Sigmoid colon (tissue), 7 donors: ENCODE measurements around the gene KLHL7. TPM values are rescaled to one million over a fixed set of nuclear protein-coding genes. Genes with fewer than 3 reads are reported as not detected.

Experiments
- DNase-seq: peaks from one replicate; pipeline ENCODE4 v3.0.0-alpha.2; 2019
- H3K27ac ChIP-seq, 4 donors: fragments of 200-600 bp; sonication (generic); one replicate each; pipeline ENCODE4 v1.5.1; 2016 to 2019; ENCODE audit warnings: mild to moderate bottlenecking in 1 of 4
- H3K27me3 ChIP-seq, 3 donors: fragments of 200-600 bp; sonication (generic); one replicate each; pipeline ENCODE4 v1.5.1; 2019; ENCODE audit warnings: mild to moderate bottlenecking in 1 of 3
- H3K36me3 ChIP-seq, 4 donors: fragments of 200-600 bp; sonication (generic); one replicate each; pipeline ENCODE4 v1.5.1; 2016 to 2019
- H3K4me1 ChIP-seq, 4 donors: fragments of 200-600 bp; sonication (generic); one replicate each; pipeline ENCODE4 v1.5.1; 2017 to 2019
- H3K4me3 ChIP-seq, 4 donors: fragments of 200-600 bp; sonication (generic); one replicate each; pipeline ENCODE4 v1.5.1; 2017 to 2019; ENCODE audit warnings: mild to moderate bottlenecking in 2 of 4, moderate library complexity in 1 of 4
- H3K9me3 ChIP-seq, 4 donors: fragments of 200-600 bp in 3 of 4; sonication (generic) in 3 of 4; one replicate each; pipeline versions ENCODE4 v1.5.1 to v1.6.1; 2013 to 2019
- CTCF ChIP-seq, 4 experiments: fragments of 450-650 bp in 3 of 4; fragments of 200-600 bp in 1 of 4; IDR thresholded peaks; one replicate each; pipeline ENCODE4 v1.5.1; 2016 to 2019; ENCODE audit warnings: antibody characterized with exemption in 4 of 4, mild to moderate bottlenecking in 3 of 4, moderate library complexity in 2 of 4
- EP300 ChIP-seq, 4 donors: sonication (generic); formaldehyde crosslinking; IDR thresholded peaks; one replicate each; pipeline ENCODE4 v1.6.1; 2017; ENCODE audit warnings: antibody characterized with exemption in 4 of 4
- POLR2A ChIP-seq, 2 donors: fragments of 450-650 bp; IDR thresholded peaks; one replicate each; pipeline ENCODE4 v1.6.1; 2016; ENCODE audit warnings: antibody characterized with exemption in 2 of 2, mild to moderate bottlenecking in 2 of 2, moderate library complexity in 2 of 2
- POLR2AphosphoS5 ChIP-seq, 4 donors: sonication (generic); formaldehyde crosslinking; IDR thresholded peaks; one replicate each; pipeline ENCODE4 v1.6.1; 2017; ENCODE audit warnings: antibody characterized with exemption in 4 of 4
- WGBS, 2 donors: extraction: QIAGEN DNeasy Blood & Tissue Kit; methylation state at CpG; one replicate each; pipeline ENCODE4 v1.1.7; 2013; 5-methylcytosine and 5-hydroxymethylcytosine counted together
- intact Hi-C: fragments of 100-400 bp; cut with DNase I; formaldehyde crosslinking; loops from one replicate; pipeline ENCODE4 v1.15.1; 2023
- polyA plus RNA-seq, 3 donors: library from polyadenylated mRNA; stranded (reverse); fragments of 200-250 nt; gene quantifications; one replicate each; pipeline ENCODE4 v1.2.3, GENCODE V29; 2013
- total RNA-seq, 4 donors: library from RNA; depleted of rRNA; stranded (reverse); fragments of >200 nt; gene quantifications; one replicate each; pipeline ENCODE4 v1.1.0, GENCODE V29; 2016
- donor health status: healthy with polysubstance abuse.
- donor health status: Bipolar disorder and iron deficiency.
- donor health status: healthy.

Gene KLHL7
- total RNA-seq (10 to 100 TPM; 26.9 to 42.5 (median 28.4) TPM), polyA plus RNA-seq (10 to 100 TPM; 12.5 to 14.1 (median 13.2) TPM)

GRCh38 chr7:23105644-23106056 lies at the start of gene KLHL7:
Gene KLHL7 (plus strand): TSS chr7:23105785. CDS start chr7:23106027, 242 bp downstream.
- 0% methylated on average over 40 of the region's 40 CpGs for WGBS, 2 donors
- TF ChIP-seq CTCF (IDR thresholded peaks at IDR 0.05): no peak
- no peak for TF ChIP-seq EP300 (IDR thresholded peaks at IDR 0.05)
- TF ChIP-seq POLR2A (IDR thresholded peaks at IDR 0.05): peak; percentile 84 to 93
- peak; percentile 96 to 99 (median 98) for TF ChIP-seq POLR2AphosphoS5 (IDR thresholded peaks at IDR 0.05)
- Histone ChIP-seq H3K9me3 (no peaks in the 10 kb centered on the region), H3K36me3 (no peaks in the 10 kb centered on the region), H3K4me3 (peak within 1 kb of the TSS; percentile 64 to 97 (median 90)), H3K4me1 (peaks cover 0 to 37% (median 28%) of the 10 kb centered on the region in 4 donors), H3K27me3 (no peaks in the 10 kb centered on the region), H3K27ac (peak within 1 kb of the TSS; percentile 87 to 99 (median 96))
- intact Hi-C loops: loop anchor here (1.0 to 10.0 kb wide), 6 partner anchors 19 to 1681 kb away; partner anchors contain the start of genes MALSU1, SP4 and TOMM7
- peak; percentile 98 for DNase-seq

DNA sequence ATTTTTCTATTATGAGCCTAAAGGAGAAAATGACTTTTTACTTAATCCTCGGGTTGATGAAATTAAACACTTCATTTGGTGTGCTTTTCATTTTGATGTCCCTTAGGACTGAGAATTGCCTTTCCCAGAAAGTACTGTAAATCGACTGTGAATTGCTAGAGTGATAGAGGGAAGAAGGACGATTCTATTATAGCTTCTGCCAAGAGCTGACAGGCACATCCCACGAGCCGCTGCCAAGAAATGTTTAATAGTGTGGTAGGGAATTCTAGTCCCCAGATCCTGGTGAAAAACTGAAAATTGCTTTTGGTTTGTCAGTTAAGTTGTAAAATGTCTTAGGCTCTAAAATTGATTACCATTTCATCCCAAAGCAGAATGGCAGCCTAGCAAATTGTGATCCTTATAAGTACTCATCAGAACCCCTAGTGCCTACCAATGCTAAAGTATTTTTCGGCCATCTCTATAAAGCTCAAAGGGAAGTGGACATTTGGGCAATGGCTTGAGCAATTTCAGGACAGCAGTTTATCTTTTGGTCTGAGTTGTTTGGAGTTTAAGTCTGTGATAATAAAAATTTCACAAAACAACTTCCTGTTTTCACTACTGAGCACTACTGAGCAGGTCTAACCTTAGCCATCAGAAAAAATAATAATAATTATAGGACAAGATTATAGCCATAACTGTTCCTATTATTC lies 47.0 kb upstream of the KLHL7 start:
- no peaks in the 10 kb centered on the region for H3K9me3 ChIP-seq
- H3K27ac ChIP-seq: no peak overlapping the region
- 39 to 62% methylated on average over 6 of the region's 6 CpGs for WGBS, 2 donors
- H3K27me3 ChIP-seq: no peaks in the 10 kb centered on the region
- H3K4me1 ChIP-seq: peaks cover 0 to 4% (median 0%) of the 10 kb centered on the region in 4 donors
- TF ChIP-seq POLR2AphosphoS5 (IDR thresholded peaks at IDR 0.05) (no peak), POLR2A (IDR thresholded peaks at IDR 0.05) (no peak), EP300 (IDR thresholded peaks at IDR 0.05) (no peak), CTCF (IDR thresholded peaks at IDR 0.05) (no peak)
- intact Hi-C loops: loop anchor here (5.0 to 10.0 kb wide), 3 partner anchors 204 to 331 kb away; partner anchors contain the start of gene IL6
- H3K36me3 ChIP-seq: no peaks in the 10 kb centered on the region
- H3K4me3 ChIP-seq: no peak overlapping the region
- DNase-seq: no peak

GRCh38 chr7:23061327-23061726 lies 44.3 kb upstream of the KLHL7 start:
- intact Hi-C loops: no loop called here
- peaks cover 0 to 4% (median 0%) of the 10 kb centered on the region in 4 donors for H3K4me1 ChIP-seq

DNA sequence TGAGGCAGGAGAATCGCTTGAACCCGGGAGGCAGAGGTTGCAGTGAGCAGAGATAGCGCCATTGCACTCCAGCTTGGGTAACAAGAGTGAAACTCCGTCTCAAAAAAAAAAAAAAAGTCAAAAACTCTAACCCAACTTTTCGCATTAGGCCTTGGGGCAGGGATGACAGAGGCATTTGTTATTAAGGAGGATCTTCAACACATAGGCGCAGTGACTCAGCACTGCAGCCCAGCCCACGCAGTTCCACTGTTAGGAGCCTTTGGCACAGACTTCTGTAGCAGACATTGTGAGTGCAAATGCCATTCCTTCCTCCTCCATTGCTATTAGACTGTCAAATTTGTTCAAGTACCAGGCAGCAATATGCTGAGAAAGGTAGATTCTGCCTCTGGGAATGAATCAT lies 43.1 kb upstream of the KLHL7 start:
- H3K9me3 ChIP-seq: no peaks in the 10 kb centered on the region
- no peak overlapping the region for H3K27ac ChIP-seq
- no peak for TF ChIP-seq POLR2AphosphoS5 (IDR thresholded peaks at IDR 0.05)
- no peak for TF ChIP-seq POLR2A (IDR thresholded peaks at IDR 0.05)
- TF ChIP-seq CTCF (IDR thresholded peaks at IDR 0.05): no peak
- no peak for TF ChIP-seq EP300 (IDR thresholded peaks at IDR 0.05)
- no peaks in the 10 kb centered on the region for H3K36me3 ChIP-seq
- no peaks in the 10 kb centered on the region for H3K27me3 ChIP-seq
- intact Hi-C loops: no loop called here
- no peak overlapping the region for H3K4me3 ChIP-seq
- H3K4me1 ChIP-seq: peaks cover 0 to 9% (median 2%) of the 10 kb centered on the region in 4 donors
- 87 to 88% methylated on average over 7 of the region's 7 CpGs for WGBS, 2 donors
- no peak for DNase-seq

More at GRCh38 chr7:23061327-23061726, 44.3 kb upstream of the KLHL7 start:
- H3K9me3 ChIP-seq: no peaks in the 10 kb centered on the region
- H3K4me3 ChIP-seq: no peak overlapping the region
- no peak for DNase-seq
- 81 to 91% methylated on average over 6 of the region's 6 CpGs for WGBS, 2 donors
- no peak for TF ChIP-seq POLR2AphosphoS5 (IDR thresholded peaks at IDR 0.05)
- TF ChIP-seq CTCF (IDR thresholded peaks at IDR 0.05): no peak
- no peak for TF ChIP-seq EP300 (IDR thresholded peaks at IDR 0.05)
- TF ChIP-seq POLR2A (IDR thresholded peaks at IDR 0.05): no peak
- no peak overlapping the region for H3K27ac ChIP-seq
- H3K27me3 ChIP-seq: no peaks in the 10 kb centered on the region
- H3K36me3 ChIP-seq: no peaks in the 10 kb centered on the region
